GM12878 (cell line): ENCODE measurements around the gene WFDC12. TPM values are rescaled to one million over a fixed set of nuclear protein-coding genes. Genes with fewer than 3 reads are reported as not detected.

ENCODE experiments used
- ATAC-seq: fragments of 200-7000 bp; cut with Tn5 transposase; 3 replicates; pipeline ENCODE4 v1.9.1; 2020; ENCODE audit warnings: mild to moderate bottlenecking, moderate library complexity
- BruUV-seq: library from RNA; stranded (reverse); fragments of 400-500 nt; replicated peaks from 2 replicates; lab custom pipeline; 2021; lab: Mats Ljungman, UMichigan
- CTCF ChIA-PET: fragments of 300-600 bp; sonication (Branson Sonifier 250); formaldehyde crosslinking; extraction: SDS; loops from one replicate; lab custom pipeline; 2021; ENCODE audit warnings: inconsistent platforms; lab: Yijun Ruan, JAX
- POLR2A ChIA-PET: fragments of 350-600 bp; formaldehyde crosslinking; extraction: SDS; loops from one replicate; lab custom pipeline; 2021; ENCODE audit warnings: inconsistent platforms; lab: Charles Lee
- RAD21 ChIA-PET: fragments of 300-600 bp; sonication (Branson Sonifier 250); formaldehyde crosslinking; loops from one replicate; lab custom pipeline; 2023; ENCODE audit warnings: antibody characterized with exemption; ENCODE audit not compliant: unreplicated experiment; lab: Charles Lee
- SMC1A ChIA-PET: fragments of 300-600 bp; sonication (Branson Sonifier 250); formaldehyde crosslinking; loops from one replicate; lab custom pipeline; 2023; ENCODE audit not compliant: unreplicated experiment, uncharacterized antibody; lab: Charles Lee
- DNase-seq: peaks from one replicate; pipeline ENCODE4 v3.0.0-alpha.2; 2011; ENCODE audit warnings: low read depth, low spot score
- FAIRE-seq: peaks from 3 replicates; lab custom pipeline; 2011; peaks lifted over from hg19 to GRCh38; lab: Jason Lieb, UNC
- H2AFZ ChIP-seq: 2 replicates; pipeline ENCODE4 v1.6.0; 2011; ENCODE audit warnings: low read depth, low read length, control low read depth; ENCODE audit not compliant: control insufficient read depth
- H3K27ac ChIP-seq: 2 replicates; pipeline ENCODE4 v1.5.1; 2011; ENCODE audit warnings: control low read depth; ENCODE audit not compliant: control insufficient read depth, insufficient read depth
- H3K27me3 ChIP-seq, 2 experiments: replicated peaks in 1 of 2; 2 replicates each; pipeline versions ENCODE4 v1.6.0 to v1.6.1; 2011; ENCODE audit warnings: low read length in 1 of 2; ENCODE audit not compliant: control insufficient read depth in 2 of 2, insufficient read depth in 2 of 2
- H3K36me3 ChIP-seq, 2 experiments: 2 replicates each; pipeline ENCODE4 v1.5.1; 2011; ENCODE audit warnings: low read length in 1 of 2; ENCODE audit not compliant: control insufficient read depth in 2 of 2, insufficient read depth in 2 of 2
- H3K4me1 ChIP-seq: 2 replicates; pipeline ENCODE4 v1.6.1; 2011; ENCODE audit warnings: mild to moderate bottlenecking, low read length, moderate library complexity, mixed read lengths; ENCODE audit not compliant: control insufficient read depth, insufficient read depth
- H3K4me2 ChIP-seq: 2 replicates; pipeline ENCODE4 v1.6.0; 2011; ENCODE audit warnings: control low read depth; ENCODE audit not compliant: control insufficient read depth, insufficient read depth
- H3K4me3 ChIP-seq: fragments of 200-600 bp; sonication (generic); 2 replicates; pipeline ENCODE4 v1.5.1; 2016
- H3K79me2 ChIP-seq: 2 replicates; pipeline ENCODE4 v1.6.0; 2011; ENCODE audit warnings: low read length; ENCODE audit not compliant: control insufficient read depth, insufficient read depth
- H3K9ac ChIP-seq: 2 replicates; pipeline ENCODE4 v1.8.0; 2011; ENCODE audit warnings: low read length, control low read depth, mixed read lengths; ENCODE audit not compliant: control insufficient read depth, insufficient read depth
- H3K9me3 ChIP-seq: replicated peaks from 3 replicates; pipeline ENCODE4 v1.5.1; 2011; ENCODE audit warnings: mild to moderate bottlenecking, low read length; ENCODE audit not compliant: control insufficient read depth, insufficient read depth
- H4K20me1 ChIP-seq: 2 replicates; pipeline ENCODE4 v1.6.0; 2011; ENCODE audit not compliant: control insufficient read depth, insufficient read depth
- BCL11A ChIP-seq: IDR thresholded peaks from 2 replicates; pipeline ENCODE4 v1.6.1; 2011; ENCODE audit warnings: low read depth, low read length
- EGR1 ChIP-seq, 2 experiments: IDR thresholded peaks; 1 replicate in 1 of 2; 2 replicates in 1 of 2; pipeline ENCODE4 v1.6.1; 2011 to 2012; ENCODE audit warnings: low read depth in 2 of 2, low read length in 2 of 2, borderline replicate concordance in 1 of 2, mild to moderate bottlenecking in 1 of 2, moderate library complexity in 1 of 2
- HDAC2 ChIP-seq: fragments of 200-600 bp; sonication (generic); IDR thresholded peaks from 2 replicates; pipeline ENCODE4 v1.6.1; 2017
- NFYA ChIP-seq: IDR thresholded peaks from 2 replicates; pipeline ENCODE4 v1.6.1; 2011; ENCODE audit warnings: low read depth, mild to moderate bottlenecking, low read length, improper control_type of control experiment, borderline replicate concordance
- NKRF ChIP-seq: fragments of 450-650 bp; conservative IDR thresholded peaks from 2 replicates; pipeline ENCODE4 v1.6.1; 2017; ENCODE audit warnings: mild to moderate bottlenecking, moderate library complexity
- NRF1 ChIP-seq: conservative IDR thresholded peaks from 2 replicates; pipeline ENCODE4 v1.6.1; 2011; ENCODE audit warnings: mild to moderate bottlenecking, low read depth, low read length, improper control_type of control experiment
- RUNX3 ChIP-seq: IDR thresholded peaks from 2 replicates; pipeline ENCODE4 v1.6.1; 2012; ENCODE audit warnings: low read length, inconsistent platforms
- SIN3A ChIP-seq: IDR thresholded peaks from 2 replicates; pipeline ENCODE4 v1.6.1; 2012; ENCODE audit warnings: low read depth, low read length, improper control_type of control experiment
- SMC3 ChIP-seq: IDR thresholded peaks from 2 replicates; pipeline ENCODE4 v1.6.1; 2011; ENCODE audit warnings: low read length, improper control_type of control experiment, borderline replicate concordance
- USF2 ChIP-seq: IDR thresholded peaks from 2 replicates; pipeline ENCODE4 v1.6.1; 2011; ENCODE audit warnings: low read depth, low read length, improper control_type of control experiment, borderline replicate concordance
- ZBTB40 ChIP-seq: fragments of 450-650 bp; IDR thresholded peaks from 2 replicates; pipeline ENCODE4 v1.6.1; 2016; ENCODE audit warnings: mild to moderate bottlenecking, moderate library complexity, borderline replicate concordance
- WGBS: methylation state at CpG from one replicate; pipeline ENCODE4 v1.1.6; 2016; ENCODE audit warnings: low lambda C conversion rate; ENCODE audit not compliant: insufficient replicate concordance, insufficient coverage; ENCODE audit errors: missing lambda C conversion rate; 5-methylcytosine and 5-hydroxymethylcytosine counted together
- in situ Hi-C: fragments of 300-500 bp; cut with MboI; formaldehyde crosslinking; loops from 9 replicates; pipeline ENCODE4 v1.14.3; 2018; ENCODE audit warnings: mixed read lengths
- intact Hi-C: fragments of 100-400 bp; cut with micrococcal nuclease; formaldehyde crosslinking; loops from one replicate; pipeline ENCODE4 v1.14.2; 2022; ENCODE audit not compliant: unreplicated experiment
- polyA plus RNA-seq, 11 experiments: library from polyadenylated mRNA; depleted of rRNA in 4 of 11; unstranded in 6 of 11; stranded (reverse) in 5 of 11; fragments of >200 nt; fragmentation: Nextera tagmentation in 4 of 11; fragmentation: Illumina TruSeq in 1 of 11; extraction: Ambion mirVana in 4 of 11; extraction: Trizol in 1 of 11; gene quantifications; 1 replicate in 1 of 11; 2 replicates in 10 of 11; pipeline versions ENCODE4 v1.2.1 to v1.2.3, GENCODE V29; 2011 to 2016; ENCODE audit warnings: inconsistent platforms in 2 of 11, missing spikeins in 2 of 11, low read depth in 1 of 11
- total RNA-seq, 4 experiments: library from RNA; depleted of rRNA in 3 of 4; stranded (reverse); fragments of >200 nt in 3 of 4; fragmentation: Illumina TruSeq in 1 of 4; extraction: Trizol in 1 of 4; gene quantifications; 2 replicates each; pipeline versions ENCODE4 v1.2.1 to v1.2.3, GENCODE V29; 2013 to 2021

Gene WFDC12
- total and polyA plus RNA-seq, 10 of the 15 experiments (the other 5 are each of a cell fraction or from before 2014, with no cell fraction given), result not detected

GRCh38 chr20:45153147-45153546 is 28.9 kb upstream of the WFDC12 start:
- Histone ChIP-seq H3K9me3 (no peaks in the 10 kb centered on the region; the same call in 2 of the 3 replicates), H4K20me1 (no peaks in the 10 kb centered on the region), H3K4me2 (no peak overlapping the region), H3K27me3 (no peaks in the 10 kb centered on the region), H3K4me3 (no peak overlapping the region), H3K27ac (no peak overlapping the region), H2AFZ (no peak overlapping the region), H3K9ac (no peak overlapping the region), H3K4me1 (peaks cover 3% of the 10 kb centered on the region)
- no TSS peak for BruUV-seq
- ChIA-PET SMC1A (interaction anchor here (1.4 to 1.5 kb wide), 2 partner anchors 13 to 138 kb away, joined by 3 read pairs; no protein-coding TSS in a partner anchor), RAD21 (no interaction called here), CTCF (no interaction called here)
- no peak for ATAC-seq
- intact Hi-C loops, result no loop called here
- DNase-seq, result no peak
- FAIRE-seq, result no peak
- TF ChIP-seq HDAC2 (no peak), ZBTB40 (no peak), NRF1 (no peak), SMC3 (no peak), SIN3A (no peak), BCL11A (no peak), NKRF (no peak), NFYA (no peak), USF2 (no peak), EGR1 (IDR thresholded peaks at IDR 0.05; ENCODE audit: borderline replicate concordance in 1 of 2, low read depth in 2 of 2, low read length in 2 of 2) (no peak), RUNX3 (no peak)
- TF ChIP-seq, all 136 proteins: peak for 0
- no peaks in the 10 kb centered on the region for H3K36me3 ChIP-seq
- POLR2A ChIA-PET, result no interaction called here
- H3K79me2 ChIP-seq, result no peaks in the 10 kb centered on the region
- 63% methylated on average over 3 of the region's 3 CpGs for WGBS
- in situ Hi-C loops, result no loop called here
